GM13977 (cell line): ENCODE measurements around the gene NTSR1.

Experiments used
- DNase-seq: peaks from one replicate; pipeline ENCODE4 v3.0.0; 2012; ENCODE audit warnings: low spot score
- CTCF ChIP-seq: IDR thresholded peaks from 2 replicates; pipeline ENCODE4 v1.5.1; 2012; ENCODE audit warnings: mild to moderate bottlenecking, control low read depth; ENCODE audit not compliant: insufficient read depth; ENCODE audit errors: extremely low read depth, missing control alignments
- in situ Hi-C: fragments of 300-500 bp; cut with MboI; formaldehyde crosslinking; loops from one replicate; pipeline ENCODE4 v1.12.0; 2022; ENCODE audit warnings: low sequenced_read_pairs, low pct_unique_long_range_greater_than_20kb, mixed read lengths, inconsistent platforms; ENCODE audit not compliant: unreplicated experiment

Gene NTSR1

DNA sequence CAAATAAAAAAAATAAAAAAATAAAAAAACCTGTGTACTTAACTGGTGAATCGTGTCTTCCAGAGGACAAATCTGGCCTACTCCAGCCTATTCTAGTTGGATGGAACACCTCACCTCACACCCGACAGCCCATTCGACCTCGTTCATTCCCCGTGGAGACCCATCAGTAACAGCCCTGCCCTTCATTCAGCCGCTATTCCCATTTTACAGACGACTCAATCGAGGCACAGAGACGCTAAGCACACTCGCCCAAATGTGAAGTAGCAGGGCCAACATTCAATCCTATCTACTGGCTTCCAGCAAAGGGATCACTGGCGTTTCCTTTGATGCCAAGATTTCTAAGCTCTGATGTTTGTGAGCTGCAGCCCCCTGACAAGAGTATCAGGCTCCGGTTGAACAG is 1.8 kb upstream of the NTSR1 start:
- in situ Hi-C loops: no loop called here
- no peak for DNase-seq
- no peak for TF ChIP-seq CTCF

GRCh38 chr20:62707276-62707920 is 1.2 kb upstream of the NTSR1 start:
- in situ Hi-C loops: no loop called here
- no peak for DNase-seq
- no peak for TF ChIP-seq CTCF

DNA sequence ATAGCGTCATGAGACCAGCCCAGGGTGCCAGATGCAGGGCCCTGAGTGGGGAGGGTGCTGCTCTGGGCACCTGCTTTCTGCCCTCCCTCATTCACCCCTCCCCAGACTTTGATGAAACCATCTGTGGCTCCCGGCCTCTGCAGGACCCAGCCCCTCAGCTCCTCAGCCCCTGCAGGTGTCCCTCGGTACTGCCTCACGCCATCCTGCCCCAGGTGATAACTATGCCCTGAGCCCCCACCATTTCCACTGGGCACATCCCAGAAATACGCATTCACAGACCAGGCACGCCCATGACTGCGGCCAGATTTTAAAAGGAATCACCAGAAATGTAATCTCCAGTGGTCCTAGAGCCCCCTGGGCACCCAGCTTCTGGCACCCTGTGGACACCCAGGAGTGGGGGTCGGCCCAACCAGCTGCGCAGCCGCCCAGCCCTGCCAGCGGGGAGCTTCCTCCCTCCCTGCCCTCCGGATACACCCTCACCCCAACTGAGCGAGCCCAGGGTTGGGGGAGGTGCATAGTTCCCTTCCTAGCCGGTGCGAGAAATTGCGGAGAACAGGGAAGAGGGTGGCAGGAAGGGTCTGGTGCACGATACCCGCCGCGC is 615 bp upstream of the NTSR1 start:
- peak; percentile 63 for DNase-seq

DNA sequence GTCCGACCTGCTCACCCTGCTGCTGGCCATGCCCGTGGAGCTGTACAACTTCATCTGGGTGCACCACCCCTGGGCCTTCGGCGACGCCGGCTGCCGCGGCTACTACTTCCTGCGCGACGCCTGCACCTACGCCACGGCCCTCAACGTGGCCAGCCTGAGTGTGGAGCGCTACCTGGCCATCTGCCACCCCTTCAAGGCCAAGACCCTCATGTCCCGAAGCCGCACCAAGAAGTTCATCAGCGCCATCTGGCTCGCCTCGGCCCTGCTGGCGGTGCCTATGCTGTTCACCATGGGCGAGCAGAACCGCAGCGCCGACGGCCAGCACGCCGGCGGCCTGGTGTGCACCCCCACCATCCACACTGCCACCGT is 885 bp downstream of the NTSR1 start:
- in situ Hi-C loops: no loop called here
- TF ChIP-seq CTCF: no peak
- no peak for DNase-seq

More for the DNA sequence above, 615 bp upstream of the NTSR1 start:
- in situ Hi-C loops: no loop called here
- TF ChIP-seq CTCF: peak; percentile 2

DNA sequence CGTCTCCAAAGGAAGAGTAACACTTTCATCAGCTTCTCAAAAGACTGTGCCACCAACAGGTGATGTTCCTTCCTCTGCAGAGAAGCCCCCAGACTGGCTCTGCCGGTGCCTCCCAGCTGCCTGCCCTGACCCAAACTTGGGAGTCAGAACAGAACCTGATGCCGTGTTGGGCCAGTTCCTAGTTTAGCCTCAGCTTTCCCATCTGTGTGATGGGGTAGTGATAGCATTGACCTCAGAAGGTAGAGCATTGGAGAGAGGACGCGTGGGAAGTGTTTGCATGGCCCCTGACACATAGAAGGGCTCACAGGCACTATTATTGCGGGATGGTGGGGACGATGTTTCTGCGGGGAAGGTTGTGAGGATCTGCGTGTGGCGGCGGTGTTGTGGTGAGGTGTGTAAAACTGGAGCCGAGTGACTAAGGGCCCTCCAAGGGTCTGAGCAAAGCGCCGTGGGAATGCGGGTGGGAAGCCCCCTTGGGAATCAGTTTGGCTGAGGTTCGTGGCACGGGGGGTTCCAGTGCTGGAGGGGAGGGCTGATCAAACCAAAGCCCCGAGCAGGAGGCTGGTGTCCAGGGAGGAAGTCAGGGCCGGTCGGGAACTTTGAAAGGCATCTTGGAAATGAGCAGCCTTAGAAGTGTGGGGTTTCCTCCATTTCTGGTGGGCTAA is 1.7 kb downstream of the NTSR1 start:
- in situ Hi-C loops: no loop called here
- no peak for DNase-seq
- no peak for TF ChIP-seq CTCF

- DNase-seq: no peak
- in situ Hi-C loops: no loop called here
These were observed 2.5 kb downstream of the NTSR1 start for GRCh38 chr20:62710886-62711702.

More at GRCh38 chr20:62710886-62711702, 2.5 kb downstream of the NTSR1 start:
- no peak for TF ChIP-seq CTCF
